ENCODE data around the gene ARMC3. TPM values are rescaled to one million over a fixed set of nuclear protein-coding genes. Genes with fewer than 3 reads are reported as not detected.

Gene ARMC3
- total RNA-seq, 4 donors from 2014 or later, result 0.34 to 51.2 (median 16.3) TPM; not detected in 1

DNA sequence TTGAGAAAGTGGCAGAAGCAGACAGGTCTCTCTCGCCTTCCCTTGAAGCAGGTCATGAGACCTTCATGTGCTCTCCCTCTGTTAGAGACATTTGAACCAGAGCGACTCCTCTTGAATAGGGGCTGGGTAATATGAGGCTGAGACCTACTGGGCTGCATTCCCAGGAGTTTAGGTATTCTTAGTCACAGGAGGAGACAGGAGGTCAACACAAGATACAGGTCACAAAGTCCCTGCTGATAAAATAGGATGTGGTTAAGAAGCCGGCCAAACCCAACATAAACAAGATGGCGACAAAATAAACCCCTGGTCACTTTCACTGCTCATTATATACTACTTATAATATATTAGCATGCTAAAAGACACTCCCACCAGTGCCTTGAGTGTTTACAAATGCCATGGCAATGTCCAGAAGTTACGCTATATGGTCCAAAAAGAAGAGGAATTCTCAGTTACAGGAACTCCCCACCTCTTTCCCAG is 124.0 kb downstream of the ARMC3 start:
- Histone ChIP-seq H3K9me3 (no peaks in the 10 kb centered on the region), H3K36me3 (no peaks in the 10 kb centered on the region), H3K4me3 (no peak overlapping the region), H3K27ac (no peak overlapping the region), H3K4me1 (no peaks in the 10 kb centered on the region), H3K27me3 (no peaks in the 10 kb centered on the region)
- DNase-seq, result no peak
- TF ChIP-seq, protein P1, sequence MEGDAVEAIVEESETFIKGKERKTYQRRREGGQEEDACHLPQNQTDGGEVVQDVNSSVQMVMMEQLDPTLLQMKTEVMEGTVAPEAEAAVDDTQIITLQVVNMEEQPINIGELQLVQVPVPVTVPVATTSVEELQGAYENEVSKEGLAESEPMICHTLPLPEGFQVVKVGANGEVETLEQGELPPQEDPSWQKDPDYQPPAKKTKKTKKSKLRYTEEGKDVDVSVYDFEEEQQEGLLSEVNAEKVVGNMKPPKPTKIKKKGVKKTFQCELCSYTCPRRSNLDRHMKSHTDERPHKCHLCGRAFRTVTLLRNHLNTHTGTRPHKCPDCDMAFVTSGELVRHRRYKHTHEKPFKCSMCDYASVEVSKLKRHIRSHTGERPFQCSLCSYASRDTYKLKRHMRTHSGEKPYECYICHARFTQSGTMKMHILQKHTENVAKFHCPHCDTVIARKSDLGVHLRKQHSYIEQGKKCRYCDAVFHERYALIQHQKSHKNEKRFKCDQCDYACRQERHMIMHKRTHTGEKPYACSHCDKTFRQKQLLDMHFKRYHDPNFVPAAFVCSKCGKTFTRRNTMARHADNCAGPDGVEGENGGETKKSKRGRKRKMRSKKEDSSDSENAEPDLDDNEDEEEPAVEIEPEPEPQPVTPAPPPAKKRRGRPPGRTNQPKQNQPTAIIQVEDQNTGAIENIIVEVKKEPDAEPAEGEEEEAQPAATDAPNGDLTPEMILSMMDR (IDR thresholded peaks at IDR 0.05), result no peak
- TF ChIP-seq POLR2A (IDR thresholded peaks at IDR 0.05), result no peak
- intact Hi-C loops (cut with DNase I; ENCODE audit: low total_unique reads), result no loop called here

- Histone ChIP-seq H3K4me1 (no peaks in the 10 kb centered on the region), H3K27ac (no peak overlapping the region), H3K36me3 (no peaks in the 10 kb centered on the region), H3K27me3 (no peaks in the 10 kb centered on the region), H3K9me3 (no peaks in the 10 kb centered on the region), H3K4me3 (no peak overlapping the region)
- no peak for TF ChIP-seq POLR2A (IDR thresholded peaks at IDR 0.05)
- TF ChIP-seq, protein P1 (IDR thresholded peaks at IDR 0.05), result no peak
- DNase-seq, result no peak
- intact Hi-C loops (cut with DNase I; ENCODE audit: low total_unique reads), result no loop called here
These were observed 125.2 kb downstream of the ARMC3 start for GRCh38 chr10:23053036-23053435.

DNA sequence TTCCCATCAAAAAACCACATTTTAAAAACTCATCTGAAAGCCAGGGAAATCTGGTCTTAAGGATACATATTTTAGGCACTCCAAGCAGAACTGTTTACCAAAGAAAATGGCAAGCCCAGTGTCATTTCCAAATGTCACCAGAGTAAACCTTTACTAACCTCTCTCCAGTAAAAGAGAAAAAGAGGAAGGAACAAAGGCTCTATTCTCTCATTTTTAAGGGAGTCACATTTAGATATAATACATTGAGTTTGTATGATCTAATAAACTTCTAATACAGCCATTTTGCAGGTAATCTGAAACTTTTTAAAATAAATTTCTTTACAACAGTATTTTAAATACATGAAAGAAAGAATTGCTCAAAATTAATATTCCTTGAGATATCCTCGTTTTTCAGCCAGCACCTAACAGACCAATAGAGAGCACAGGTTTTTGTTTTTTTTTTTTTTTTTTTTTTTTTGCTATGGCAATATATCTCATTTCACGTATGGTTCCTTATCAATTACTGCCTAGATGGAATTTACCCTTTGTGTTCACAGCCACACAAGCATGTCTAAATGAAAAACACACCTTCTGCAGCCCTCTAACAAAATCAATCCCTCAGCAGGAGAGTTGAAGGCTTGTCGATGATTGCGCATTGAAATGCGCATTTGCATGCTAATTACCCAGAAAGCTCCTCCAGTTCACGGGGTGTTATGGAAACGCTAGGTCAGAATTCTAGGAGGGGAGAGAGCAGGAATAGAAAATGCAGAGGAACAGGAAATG is 127.8 kb downstream of the ARMC3 start:
- Histone ChIP-seq H3K27me3 (no peaks in the 10 kb centered on the region), H3K9me3 (no peaks in the 10 kb centered on the region), H3K4me3 (no peak overlapping the region), H3K36me3 (no peaks in the 10 kb centered on the region), H3K4me1 (no peaks in the 10 kb centered on the region), H3K27ac (no peak overlapping the region)
- TF ChIP-seq, protein P1 (IDR thresholded peaks at IDR 0.05), result no peak
- TF ChIP-seq POLR2A (IDR thresholded peaks at IDR 0.05), result no peak
- intact Hi-C loops (cut with DNase I; ENCODE audit: low total_unique reads), result no loop called here
- DNase-seq, result no peak

DNA sequence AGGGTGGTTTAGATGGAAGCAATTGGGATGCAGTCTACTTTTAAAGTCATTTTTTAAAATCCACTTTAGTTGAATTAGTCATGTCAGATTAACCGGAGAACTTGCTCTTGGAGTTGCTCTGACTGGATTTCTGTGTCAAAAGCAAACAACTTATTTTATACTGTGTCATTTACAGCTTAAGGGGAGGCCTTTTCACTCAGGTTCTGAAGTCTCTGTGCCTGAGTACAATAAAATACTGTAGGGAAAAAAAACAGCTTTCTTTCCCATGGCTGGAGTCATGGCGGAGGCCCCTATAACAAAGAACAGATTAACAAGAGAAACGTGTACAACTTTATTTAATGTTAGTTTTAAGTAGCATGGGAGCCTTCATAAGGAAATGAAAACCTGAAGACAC is 128.3 kb downstream of the ARMC3 start:
- H3K27ac ChIP-seq, result no peak overlapping the region
- H3K4me1 ChIP-seq, result no peaks in the 10 kb centered on the region
- no peaks in the 10 kb centered on the region for H3K27me3 ChIP-seq
- H3K4me3 ChIP-seq, result no peak overlapping the region
- no peaks in the 10 kb centered on the region for H3K9me3 ChIP-seq
- no peak for TF ChIP-seq POLR2A (IDR thresholded peaks at IDR 0.05)
- TF ChIP-seq, protein P1 (IDR thresholded peaks at IDR 0.05), result no peak
- no peak for DNase-seq
- intact Hi-C loops (cut with DNase I; ENCODE audit: low total_unique reads), result no loop called here
- H3K36me3 ChIP-seq, result no peaks in the 10 kb centered on the region

GRCh38 chr10:23058366-23058765 is 130.5 kb downstream of the ARMC3 start:
- no peaks in the 10 kb centered on the region for H3K9me3 ChIP-seq
- no peak overlapping the region for H3K27ac ChIP-seq
- TF ChIP-seq, protein P1 (IDR thresholded peaks at IDR 0.05), result no peak
- TF ChIP-seq POLR2A (IDR thresholded peaks at IDR 0.05), result no peak
- DNase-seq, result no peak
- H3K36me3 ChIP-seq, result no peaks in the 10 kb centered on the region
- H3K4me1 ChIP-seq, result no peaks in the 10 kb centered on the region
- H3K27me3 ChIP-seq, result no peaks in the 10 kb centered on the region
- intact Hi-C loops (cut with DNase I; ENCODE audit: low total_unique reads), result no loop called here
- no peak overlapping the region for H3K4me3 ChIP-seq

Measured in uterus (tissue), 4 donors.